Measurements from ENCODE around the gene GSC2. TPM values are rescaled to one million over a fixed set of nuclear protein-coding genes. Genes with fewer than 3 reads are reported as not detected.

Gene GSC2
- total and polyA plus RNA-seq, 9 of the 15 experiments (the other 6 are each of a cell fraction or from before 2014, with no cell fraction given) = not detected

GRCh38 chr22:19149047-19149883 lies 827 bp downstream of the GSC2 start:
- H3K9ac ChIP-seq (ENCODE audit: insufficient read depth in 1 of 2, low read depth in 2 of 2, low read length in 2 of 2) = no peak overlapping the region

More at GRCh38 chr22:19149047-19149883, 827 bp downstream of the GSC2 start:
- Histone ChIP-seq H3K9me1 (ENCODE audit: control insufficient read depth, insufficient read depth, low read length) (no peaks in the 10 kb centered on the region), H3K27me3 (ENCODE audit: control insufficient read depth in 2 of 2, insufficient read depth in 2 of 2, low read length in 2 of 2) (peaks cover 42 to 64% of the 10 kb centered on the region in 2 experiments), H3K36me3 (ENCODE audit: control insufficient read depth, insufficient read depth, low read length) (no peaks in the 10 kb centered on the region), H3K79me2 (ENCODE audit: control insufficient read depth, insufficient read depth, low read length) (peaks cover 2% of the 10 kb centered on the region), H3K27ac (ENCODE audit: extremely low read depth, low read depth, low read length) (no peak overlapping the region), H4K20me1 (replicated peaks; ENCODE audit: control insufficient read depth, insufficient read depth, low read length) (0 out of 2 replicates have a peak, but pooled peaks cover 3% of the 10 kb centered on the region), H3K9me3 (replicated peaks; ENCODE audit: control insufficient read depth, insufficient read depth, low read depth, low read length) (no peaks in the 10 kb centered on the region), H3K4me1 (replicated peaks in 1 of 2; ENCODE audit: control insufficient read depth in 2 of 2, insufficient read depth in 2 of 2, low read length in 2 of 2) (peaks cover 0 to 25% of the 10 kb centered on the region in 2 experiments; a peak in 3 of 5 replicates), H2AFZ (ENCODE audit: low read depth, low read length) (no peak overlapping the region), H3K4me3 (no peak overlapping the region), H3K4me2 (ENCODE audit: insufficient read depth, low read length) (no peak overlapping the region)
- no peak for FAIRE-seq
- in situ Hi-C loops (cut with MboI) = no loop called here
- POLR2A ChIA-PET = interaction anchor here (0.6 to 1.3 kb wide), 4 partner anchors 11 to 330 kb away, joined by 3 read pairs; partner anchors contain the start of gene CDC45
- BruUV-seq (replicated peaks) = no TSS peak
- 59% methylated on average over 92 of the region's 92 CpGs for WGBS (ENCODE audit: insufficient coverage, low coverage, missing lambda C conversion rate)
- intact Hi-C loops (cut with micrococcal nuclease) = no loop called here
- CTCF ChIA-PET (ENCODE audit: low intra/inter-chr PET ratio) = interaction anchor here (1.7 kb wide), 1 partner anchor 481 kb away, joined by 4 read pairs; no protein-coding TSS in a partner anchor
- peak; percentile 39 for TF ChIP-seq FIP1L1 (IDR thresholded peaks at IDR 0.05; ENCODE audit: low read depth, low read length, poor library complexity, severe bottlenecking)
- TF ChIP-seq RHOXF2B (CRISPR knock-in tag; conservative IDR thresholded peaks at IDR 0.05) = no peak
- 0 out of 2 replicates have a peak, but pooled peaks have one; percentile 56 for TF ChIP-seq THAP7 (CRISPR knock-in tag; IDR thresholded peaks at IDR 0.05)
- no peak for TF ChIP-seq ZNF143 (CRISPR knock-in tag; IDR thresholded peaks at IDR 0.05)
- 0 out of 2 replicates have a peak, but pooled peaks have one; percentile 3 for TF ChIP-seq HDAC6 (IDR thresholded peaks at IDR 0.05; ENCODE audit: low read depth, low read length)
- 0 out of 2 replicates have a peak, but pooled peaks have one; percentile 30 for TF ChIP-seq SRSF3 (IDR thresholded peaks at IDR 0.05; ENCODE audit: insufficient read depth, low read length)
- TF ChIP-seq THAP12 (CRISPR knock-in tag; IDR thresholded peaks at IDR 0.05) = peak; percentile 72
- TF ChIP-seq E2F6 (IDR thresholded peaks at IDR 0.05; ENCODE audit: borderline replicate concordance in 1 of 2, extremely low read depth in 1 of 2, insufficient read depth in 1 of 2, insufficient read length in 1 of 2, low read depth in 1 of 2, low read length in 1 of 2, poor library complexity in 1 of 2, severe bottlenecking in 1 of 2) = peak in 1 of 2 experiments; percentile 8
- no peak for TF ChIP-seq JUNB (CRISPR knock-in tag; conservative IDR thresholded peaks at IDR 0.05)
- no peak for TF ChIP-seq PHTF2 (CRISPR knock-in tag; IDR thresholded peaks at IDR 0.05)
- 0 out of 2 replicates have a peak, but pooled peaks have one; percentile 29 for TF ChIP-seq RBM14 (IDR thresholded peaks at IDR 0.05; ENCODE audit: borderline replicate concordance, insufficient read depth, low read depth, low read length)
- no peak for ATAC-seq
- peak in 2 of 4 experiments; percentile 70 to 75 for DNase-seq (ENCODE audit: extremely low read depth in 1 of 4, low spot score in 3 of 4)

Data from K562 (cell line).